HG02678 (cell line): ENCODE measurements around the gene RNU1-2.
"Not testable (repeated sequence)": the region's sequence is repeated elsewhere in the genome, so short reads cannot be mapped to it uniquely, and the experiment has no call there.

Experiments
- ATAC-seq: cut with Tn5 transposase; IDR thresholded peaks from one replicate; pipeline ENCODE4 v1.9.1; 2021; ENCODE audit warnings: mild to moderate bottlenecking, moderate library complexity; ENCODE audit not compliant: unreplicated experiment

The RNU1-2 gene

DNA sequence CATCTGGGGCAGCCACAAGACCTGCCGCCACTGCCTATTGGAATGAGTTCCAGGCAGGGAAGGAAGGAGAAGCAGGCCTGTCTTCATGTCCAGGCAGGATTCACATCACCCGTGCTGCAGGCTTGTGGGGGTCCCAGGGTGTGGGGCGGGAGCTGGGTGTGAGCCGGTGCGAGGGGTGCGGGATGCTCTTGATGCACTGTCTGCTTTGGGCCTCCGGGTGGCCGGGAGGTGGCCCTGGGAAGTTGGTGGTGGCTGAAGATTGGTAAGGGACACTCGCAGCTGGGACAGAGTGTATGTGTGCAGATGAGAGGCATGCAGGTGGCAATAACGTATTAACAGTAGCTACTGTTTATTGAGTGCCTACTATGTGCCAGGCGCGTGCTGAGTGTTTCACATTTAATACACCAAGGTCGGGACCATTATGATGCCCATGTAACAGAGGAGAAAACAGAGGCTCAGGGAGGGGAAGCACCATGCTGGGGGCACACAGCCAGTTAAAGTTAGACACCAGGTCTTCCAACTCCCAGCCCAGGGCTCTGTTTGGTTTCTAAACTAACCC lies 29.2 kb downstream of the RNU1-2 start:
- no peak for ATAC-seq

DNA sequence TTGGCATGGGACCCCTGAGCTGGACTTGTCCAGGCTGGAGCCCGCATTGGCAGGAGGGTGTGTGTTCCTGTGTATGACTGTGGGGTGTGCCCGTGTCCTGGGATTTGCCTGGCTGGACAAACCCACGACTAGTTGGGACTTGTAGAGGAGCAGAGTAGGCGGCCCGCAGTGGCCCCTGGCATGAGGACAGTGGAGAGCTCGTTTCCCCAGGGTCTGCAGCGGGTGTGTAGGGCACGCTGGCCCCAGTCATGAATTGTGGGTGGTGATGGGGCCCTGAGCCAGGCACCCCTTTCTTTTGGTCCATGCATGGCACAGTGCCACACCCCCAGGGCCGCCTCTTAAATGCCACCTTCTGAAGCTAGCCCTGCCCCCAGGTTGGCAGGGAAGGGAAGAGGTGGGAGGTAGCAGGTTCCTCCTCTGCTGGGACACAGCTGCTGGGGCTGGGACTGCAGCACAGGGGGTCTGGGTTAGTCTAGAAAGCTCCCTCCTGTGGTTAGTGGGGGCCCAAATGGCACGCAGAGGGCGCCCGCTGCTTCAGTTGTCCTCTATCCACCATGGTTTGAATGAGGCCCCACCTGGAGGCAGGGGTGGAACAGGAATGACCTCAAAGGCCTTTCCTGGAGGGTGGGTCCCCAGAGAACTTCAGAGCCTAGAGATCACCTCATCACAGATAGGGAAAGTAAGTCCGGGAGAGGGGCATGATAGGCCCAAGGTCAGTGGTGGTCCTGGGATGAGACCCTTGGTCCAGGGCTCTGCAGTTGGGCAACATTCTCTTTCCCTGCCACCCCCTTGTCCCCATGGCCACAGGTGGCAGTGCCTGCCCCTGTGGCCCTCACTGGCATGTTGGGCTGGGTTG lies 30.1 kb downstream of the RNU1-2 start:
- ATAC-seq, result no peak

DNA sequence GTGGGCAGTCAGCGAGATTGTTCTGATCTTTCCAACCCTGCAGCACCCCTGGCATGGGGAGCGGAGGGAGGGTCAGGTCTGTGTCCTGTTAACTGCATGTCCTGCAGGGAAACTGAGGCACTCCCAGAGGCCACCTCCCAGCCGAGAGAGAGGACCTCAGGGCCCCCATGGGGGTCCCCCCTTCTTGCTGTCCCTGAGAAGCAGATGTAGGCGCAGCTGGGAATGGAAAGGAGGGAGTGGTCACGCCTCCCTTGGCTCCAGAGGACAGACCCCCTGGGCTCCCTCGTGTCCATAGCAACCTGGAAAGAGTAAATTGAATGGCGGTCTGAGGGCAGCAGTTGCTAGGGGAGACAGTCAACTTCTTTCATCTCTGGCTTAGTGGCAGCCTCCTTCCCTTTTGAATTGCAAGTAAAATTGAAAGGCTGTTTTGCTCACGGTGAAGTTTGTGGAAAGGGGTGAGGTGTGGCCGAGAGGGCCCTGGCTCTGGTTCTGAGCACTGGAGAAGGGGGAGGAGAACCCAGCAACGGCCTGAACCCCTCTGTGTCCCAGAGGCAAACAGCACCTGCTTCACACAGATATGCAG lies 30.8 kb downstream of the RNU1-2 start:
- ATAC-seq, result no peak

DNA sequence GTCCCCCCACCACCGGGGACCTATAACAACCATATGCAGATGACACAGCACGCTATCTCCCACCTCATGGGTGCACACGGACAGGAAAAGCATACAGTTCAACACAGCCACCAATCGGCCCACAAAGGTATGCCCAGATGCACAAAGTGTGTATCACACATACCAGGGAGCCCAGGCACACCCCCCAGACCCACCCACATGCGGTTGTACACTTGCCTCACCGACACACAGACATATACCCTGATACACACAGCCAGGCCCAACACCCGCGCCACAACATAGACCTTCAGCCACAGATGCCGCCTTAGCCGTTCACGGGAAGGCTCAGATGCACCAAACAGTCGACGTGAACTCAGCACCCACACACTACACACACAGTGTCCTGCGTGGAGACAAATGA lies 31.5 kb downstream of the RNU1-2 start:
- no peak for ATAC-seq

DNA sequence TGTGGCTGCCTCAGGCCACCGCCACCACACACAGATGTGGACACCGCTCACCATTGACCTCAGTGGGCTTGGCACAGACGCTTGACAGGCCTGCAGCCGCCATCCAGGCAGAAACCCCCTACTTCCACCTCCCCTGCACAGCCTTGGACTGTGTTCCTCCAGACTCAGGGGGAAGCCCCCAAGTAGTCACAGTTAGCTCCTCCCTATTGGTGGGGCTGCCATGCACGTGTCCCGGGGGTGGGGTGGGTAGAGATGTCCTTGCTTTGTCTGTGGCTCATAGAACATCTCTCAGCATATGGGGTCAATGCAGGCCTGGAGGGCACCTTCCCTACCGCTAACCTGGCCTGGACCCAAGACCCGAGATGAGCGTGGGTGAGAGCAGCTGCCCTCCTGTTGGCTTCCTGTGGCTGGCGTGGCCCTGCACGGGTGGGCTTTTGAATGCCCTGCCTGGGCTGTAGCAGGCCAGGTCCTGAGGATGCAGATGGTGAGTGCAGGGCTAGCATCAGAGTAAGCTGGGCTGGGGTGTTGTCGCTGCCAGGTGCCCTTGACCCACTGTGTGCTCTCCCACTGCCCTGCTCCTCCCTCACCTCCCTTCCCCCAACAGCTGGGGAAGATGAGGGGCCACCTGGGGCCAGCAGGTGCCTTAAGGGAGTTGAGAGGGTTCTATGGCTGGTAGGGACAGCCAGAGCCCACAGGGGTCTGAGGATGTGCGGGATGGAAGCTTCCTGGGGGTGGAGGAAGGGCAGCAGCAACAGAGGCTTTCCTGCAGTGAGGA lies 32.1 kb downstream of the RNU1-2 start:
- no peak for ATAC-seq

DNA sequence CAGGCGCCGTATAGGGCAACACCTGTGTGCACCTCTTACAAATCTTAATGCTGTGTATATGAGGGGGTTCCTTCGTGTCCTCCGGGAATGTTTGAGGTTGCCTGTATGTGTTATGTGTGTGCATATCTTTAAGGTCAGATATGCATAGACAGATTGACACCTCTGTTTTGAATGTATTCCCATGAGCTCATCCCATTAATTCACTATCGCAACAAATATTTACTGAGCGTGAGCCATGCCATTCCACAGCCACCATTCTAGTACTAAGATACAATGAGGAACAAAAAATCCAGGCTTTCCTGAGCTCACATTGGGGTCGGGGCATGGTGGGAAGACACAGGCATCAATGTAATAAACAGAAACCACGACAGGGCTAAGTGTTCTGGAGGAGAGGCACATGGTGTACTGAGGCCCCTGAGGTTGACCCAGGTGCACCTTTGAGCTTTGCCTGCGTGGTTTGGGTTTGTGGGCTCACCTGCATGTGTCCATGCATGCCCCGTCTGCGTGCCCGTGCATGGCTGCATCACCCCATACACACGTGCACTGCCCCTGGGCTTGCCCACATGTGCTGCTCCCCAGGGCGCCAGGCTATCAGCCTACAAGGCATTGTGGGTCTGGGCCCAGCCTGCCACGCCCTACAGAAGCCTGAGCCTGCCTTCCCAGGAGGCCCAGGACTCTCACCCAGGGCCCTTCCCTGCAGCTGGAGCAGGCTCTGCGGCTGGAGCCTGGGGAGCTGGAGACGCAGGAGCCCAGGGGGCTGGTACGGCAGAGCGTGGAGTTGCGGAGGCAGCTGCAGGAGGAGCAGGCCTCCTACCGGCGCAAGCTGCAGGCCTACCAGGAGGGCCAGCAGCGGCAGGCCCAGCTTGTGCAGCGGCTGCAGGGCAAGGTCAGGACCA lies 33.6 kb downstream of the RNU1-2 start:
- not testable (repeated sequence) for ATAC-seq

DNA sequence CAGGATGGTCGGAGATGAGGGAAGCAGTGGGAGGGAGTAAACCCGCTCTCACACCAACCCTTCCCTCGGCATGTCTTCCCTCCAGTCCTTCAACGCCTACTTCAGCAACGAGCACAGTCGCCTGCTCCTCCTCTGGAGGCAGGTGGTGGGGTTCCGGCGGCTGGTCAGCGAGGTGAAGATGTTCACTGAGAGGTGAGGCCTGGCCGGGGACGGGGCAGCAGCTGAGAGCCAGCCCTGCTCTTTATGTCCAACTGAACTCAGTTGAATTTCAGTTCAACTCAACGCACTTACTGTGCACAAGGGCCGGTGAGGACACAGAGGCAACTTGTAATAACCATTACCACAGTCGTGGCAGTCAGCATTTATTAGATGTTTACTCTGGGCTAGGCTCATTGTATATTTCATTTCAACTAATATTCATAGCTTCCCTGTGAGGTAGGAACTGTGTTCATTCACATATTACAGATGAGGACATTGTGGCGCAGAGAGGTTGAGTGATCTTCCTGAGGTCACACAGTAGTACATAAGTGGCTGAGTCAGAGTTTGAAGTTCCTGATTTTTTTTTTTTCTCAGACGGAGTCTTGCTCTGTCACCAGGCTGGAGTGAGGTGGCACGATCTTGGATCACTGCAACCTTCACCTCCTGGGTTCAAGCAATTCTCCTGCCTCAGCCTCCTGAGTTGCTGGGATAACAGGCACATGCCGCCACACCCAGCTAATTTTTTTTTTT lies 35.6 kb downstream of the RNU1-2 start:
- not testable (repeated sequence) for ATAC-seq

DNA sequence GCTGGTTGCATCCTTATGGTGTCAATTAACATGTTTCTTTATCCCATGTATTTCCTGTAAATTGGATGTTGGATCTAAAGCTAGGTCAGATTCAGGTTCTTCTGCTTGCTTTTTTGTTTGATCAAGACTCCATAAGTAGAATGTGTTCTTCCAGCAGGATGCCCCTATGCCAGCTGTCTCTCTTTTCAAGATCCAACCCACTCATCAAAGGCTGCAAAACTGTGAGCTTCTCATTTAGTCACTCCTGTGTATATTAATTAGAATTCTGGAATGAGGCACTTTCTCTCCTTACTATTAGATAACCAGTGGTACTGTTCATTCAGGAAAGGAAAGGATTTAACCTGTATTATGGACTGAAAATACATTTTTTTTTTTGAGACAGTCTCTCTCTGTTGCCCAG lies 38.2 kb downstream of the RNU1-2 start:
- ATAC-seq, result not testable (repeated sequence)

DNA sequence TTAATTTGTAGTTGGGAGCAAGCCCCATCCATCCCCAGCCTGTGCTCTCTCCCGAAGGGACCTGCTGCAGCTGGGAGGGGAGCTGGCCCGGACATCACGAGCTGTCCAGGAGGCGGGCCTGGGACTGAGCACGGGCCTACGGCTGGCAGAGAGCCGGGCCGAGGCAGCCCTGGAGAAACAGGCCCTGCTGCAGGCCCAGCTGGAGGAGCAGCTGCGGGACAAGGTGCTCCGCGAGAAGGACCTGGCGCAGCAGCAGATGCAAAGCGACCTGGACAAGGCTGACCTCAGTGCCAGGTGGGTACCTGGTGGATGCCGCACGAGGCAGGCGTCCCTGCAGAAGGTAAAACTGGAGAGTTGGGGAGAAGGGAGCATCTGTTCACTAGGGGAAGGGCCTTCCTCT lies 40.8 kb downstream of the RNU1-2 start:
- ATAC-seq, result not testable (repeated sequence)

DNA sequence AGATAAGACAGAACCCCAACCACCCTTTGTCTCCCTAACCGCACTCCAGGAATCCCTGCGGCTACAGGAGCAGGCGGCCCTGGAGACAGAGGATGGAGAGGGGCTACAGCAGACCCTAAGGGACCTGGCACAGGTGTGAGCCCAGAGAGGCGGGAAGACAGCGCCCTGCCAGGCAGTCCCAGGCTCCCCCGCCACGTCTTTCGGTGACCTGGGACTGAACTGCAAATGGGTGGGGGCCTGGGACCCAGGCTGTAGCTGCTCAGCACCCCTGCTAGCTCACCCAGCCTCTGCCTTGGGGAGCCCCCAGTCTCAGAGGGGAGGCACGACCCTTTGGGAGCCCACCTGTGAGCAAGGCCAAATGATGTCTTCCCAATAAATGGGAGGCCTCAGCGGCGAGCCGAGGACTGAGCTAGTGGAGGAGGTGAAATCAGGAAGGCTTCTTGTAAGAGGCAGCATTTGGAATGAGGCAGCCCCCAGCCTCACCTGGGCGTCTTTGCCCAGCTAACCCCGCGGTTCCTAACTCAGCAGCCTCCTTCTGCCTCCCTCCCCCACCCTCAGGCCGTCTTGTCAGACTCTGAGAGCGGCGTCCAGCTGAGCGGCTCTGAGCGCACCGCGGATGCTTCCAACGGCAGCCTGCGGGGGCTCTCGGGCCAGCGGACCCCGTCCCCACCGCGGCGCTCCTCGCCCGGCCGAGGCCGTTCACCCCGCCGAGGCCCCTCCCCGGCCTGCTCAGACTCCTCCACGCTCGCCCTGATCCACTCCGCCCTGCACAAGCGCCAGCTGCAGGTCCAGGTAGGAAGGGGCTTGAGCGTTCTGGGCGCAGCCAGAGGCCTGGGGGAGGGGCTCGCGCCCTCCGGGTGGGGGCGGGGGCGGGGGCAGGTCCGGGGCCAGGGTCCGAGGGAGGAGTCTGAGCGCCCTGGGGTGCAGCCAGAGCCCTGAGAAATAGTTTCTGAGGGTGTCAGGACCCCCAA lies 42.9 kb downstream of the RNU1-2 start:
- no peak for ATAC-seq

DNA sequence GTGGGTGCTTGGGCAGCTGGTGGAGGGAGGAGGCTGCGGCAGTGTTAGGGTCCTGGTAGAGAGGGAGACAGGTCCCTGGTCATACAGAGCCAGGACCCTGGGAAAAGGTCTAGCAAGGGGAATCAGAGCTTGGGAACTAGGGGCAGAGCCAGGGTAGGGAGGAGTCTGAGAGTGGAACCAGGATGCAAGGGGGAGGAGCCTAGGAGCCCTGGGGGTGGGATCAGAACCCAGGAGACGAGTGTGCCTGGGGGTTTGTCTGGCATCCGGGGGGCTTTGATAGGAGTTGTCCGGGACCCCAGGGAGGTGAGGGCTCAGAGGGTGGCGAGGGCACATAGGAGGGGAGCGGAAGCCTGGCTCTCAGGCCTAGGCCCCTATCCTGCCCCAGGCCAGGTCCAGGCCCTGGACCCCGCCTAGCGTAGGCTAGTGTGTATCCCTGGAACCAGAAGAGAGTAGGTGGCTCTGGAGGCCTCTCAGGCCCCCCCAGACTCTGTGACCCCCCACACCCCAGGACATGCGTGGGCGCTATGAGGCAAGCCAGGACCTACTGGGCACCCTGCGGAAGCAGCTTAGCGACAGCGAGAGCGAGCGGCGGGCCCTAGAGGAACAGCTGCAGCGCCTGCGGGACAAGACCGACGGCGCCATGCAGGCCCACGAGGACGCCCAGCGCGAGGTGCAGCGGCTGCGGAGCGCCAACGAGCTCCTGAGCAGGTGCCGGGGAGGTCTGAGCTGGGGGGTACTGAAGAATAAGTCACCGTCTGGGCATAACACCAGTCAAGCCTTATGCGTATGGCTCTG lies 43.8 kb downstream of the RNU1-2 start:
- not testable (repeated sequence) for ATAC-seq

DNA sequence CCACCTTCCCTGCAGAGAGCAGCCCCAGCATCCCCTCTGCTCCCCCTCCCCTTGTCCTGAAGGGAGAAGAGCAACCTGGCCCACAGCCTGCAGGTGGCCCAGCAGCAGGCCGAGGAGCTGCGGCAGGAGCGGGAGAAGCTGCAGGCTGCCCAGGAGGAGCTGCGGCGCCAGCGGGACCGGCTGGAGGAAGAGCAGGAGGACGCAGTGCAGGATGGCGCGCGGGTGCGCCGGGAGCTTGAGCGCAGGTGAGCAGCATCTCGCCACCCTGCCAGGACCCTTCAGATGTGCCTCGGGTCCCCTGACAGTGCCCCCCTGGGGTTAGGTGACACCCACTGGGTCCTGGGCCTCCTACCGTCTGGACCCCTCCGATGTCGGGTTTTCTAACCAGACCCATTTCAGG lies 48.3 kb downstream of the RNU1-2 start:
- ATAC-seq, result no peak

DNA sequence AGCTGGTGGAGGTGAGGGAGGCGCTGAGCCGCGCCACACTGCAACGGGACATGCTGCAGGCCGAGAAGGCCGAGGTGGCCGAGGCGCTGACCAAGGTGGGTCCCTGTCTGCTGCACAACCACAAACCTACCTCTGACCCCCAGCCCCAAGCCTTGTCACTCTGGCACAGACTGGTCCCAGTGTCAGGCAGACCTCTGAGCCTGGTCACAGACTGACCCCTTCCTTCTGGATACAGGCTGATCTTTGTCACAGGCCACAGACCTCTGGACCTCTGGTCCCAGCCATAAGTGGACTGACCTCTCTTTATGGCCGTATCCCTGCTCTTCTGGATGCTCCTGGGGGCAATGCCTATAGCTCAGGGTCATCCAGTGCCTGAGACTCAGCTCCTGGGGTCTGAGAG lies 49.7 kb downstream of the RNU1-2 start:
- not testable (repeated sequence) for ATAC-seq
